ENCODE results near the gene DISC1. TPM values are rescaled to one million over a fixed set of nuclear protein-coding genes. Genes with fewer than 3 reads are reported as not detected.

The DISC1 gene
- total and polyA plus RNA-seq, 2 experiments from 2014 or later: 2.1 to 6.5 TPM

DNA sequence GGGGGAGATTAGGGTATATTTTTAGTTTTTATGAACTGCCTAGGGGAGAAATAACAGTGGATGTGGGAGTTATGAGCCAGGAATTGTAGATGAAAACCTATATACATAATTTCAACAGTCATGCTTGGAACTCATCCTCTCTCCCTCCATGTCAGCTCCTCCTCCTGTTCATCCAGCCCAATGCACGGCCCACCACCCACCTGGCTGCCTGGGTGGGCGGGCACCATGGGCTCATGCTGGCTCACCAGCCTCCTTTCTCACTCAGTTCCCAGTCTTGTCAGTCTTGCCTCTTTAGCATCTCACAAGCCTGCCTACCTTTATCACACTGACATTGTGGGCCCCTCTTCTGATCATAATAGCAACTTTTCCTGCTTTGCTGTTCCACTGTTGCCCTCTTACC lies 336.0 kb downstream of the DISC1 start (continued):
- TF ChIP-seq, protein P1, sequence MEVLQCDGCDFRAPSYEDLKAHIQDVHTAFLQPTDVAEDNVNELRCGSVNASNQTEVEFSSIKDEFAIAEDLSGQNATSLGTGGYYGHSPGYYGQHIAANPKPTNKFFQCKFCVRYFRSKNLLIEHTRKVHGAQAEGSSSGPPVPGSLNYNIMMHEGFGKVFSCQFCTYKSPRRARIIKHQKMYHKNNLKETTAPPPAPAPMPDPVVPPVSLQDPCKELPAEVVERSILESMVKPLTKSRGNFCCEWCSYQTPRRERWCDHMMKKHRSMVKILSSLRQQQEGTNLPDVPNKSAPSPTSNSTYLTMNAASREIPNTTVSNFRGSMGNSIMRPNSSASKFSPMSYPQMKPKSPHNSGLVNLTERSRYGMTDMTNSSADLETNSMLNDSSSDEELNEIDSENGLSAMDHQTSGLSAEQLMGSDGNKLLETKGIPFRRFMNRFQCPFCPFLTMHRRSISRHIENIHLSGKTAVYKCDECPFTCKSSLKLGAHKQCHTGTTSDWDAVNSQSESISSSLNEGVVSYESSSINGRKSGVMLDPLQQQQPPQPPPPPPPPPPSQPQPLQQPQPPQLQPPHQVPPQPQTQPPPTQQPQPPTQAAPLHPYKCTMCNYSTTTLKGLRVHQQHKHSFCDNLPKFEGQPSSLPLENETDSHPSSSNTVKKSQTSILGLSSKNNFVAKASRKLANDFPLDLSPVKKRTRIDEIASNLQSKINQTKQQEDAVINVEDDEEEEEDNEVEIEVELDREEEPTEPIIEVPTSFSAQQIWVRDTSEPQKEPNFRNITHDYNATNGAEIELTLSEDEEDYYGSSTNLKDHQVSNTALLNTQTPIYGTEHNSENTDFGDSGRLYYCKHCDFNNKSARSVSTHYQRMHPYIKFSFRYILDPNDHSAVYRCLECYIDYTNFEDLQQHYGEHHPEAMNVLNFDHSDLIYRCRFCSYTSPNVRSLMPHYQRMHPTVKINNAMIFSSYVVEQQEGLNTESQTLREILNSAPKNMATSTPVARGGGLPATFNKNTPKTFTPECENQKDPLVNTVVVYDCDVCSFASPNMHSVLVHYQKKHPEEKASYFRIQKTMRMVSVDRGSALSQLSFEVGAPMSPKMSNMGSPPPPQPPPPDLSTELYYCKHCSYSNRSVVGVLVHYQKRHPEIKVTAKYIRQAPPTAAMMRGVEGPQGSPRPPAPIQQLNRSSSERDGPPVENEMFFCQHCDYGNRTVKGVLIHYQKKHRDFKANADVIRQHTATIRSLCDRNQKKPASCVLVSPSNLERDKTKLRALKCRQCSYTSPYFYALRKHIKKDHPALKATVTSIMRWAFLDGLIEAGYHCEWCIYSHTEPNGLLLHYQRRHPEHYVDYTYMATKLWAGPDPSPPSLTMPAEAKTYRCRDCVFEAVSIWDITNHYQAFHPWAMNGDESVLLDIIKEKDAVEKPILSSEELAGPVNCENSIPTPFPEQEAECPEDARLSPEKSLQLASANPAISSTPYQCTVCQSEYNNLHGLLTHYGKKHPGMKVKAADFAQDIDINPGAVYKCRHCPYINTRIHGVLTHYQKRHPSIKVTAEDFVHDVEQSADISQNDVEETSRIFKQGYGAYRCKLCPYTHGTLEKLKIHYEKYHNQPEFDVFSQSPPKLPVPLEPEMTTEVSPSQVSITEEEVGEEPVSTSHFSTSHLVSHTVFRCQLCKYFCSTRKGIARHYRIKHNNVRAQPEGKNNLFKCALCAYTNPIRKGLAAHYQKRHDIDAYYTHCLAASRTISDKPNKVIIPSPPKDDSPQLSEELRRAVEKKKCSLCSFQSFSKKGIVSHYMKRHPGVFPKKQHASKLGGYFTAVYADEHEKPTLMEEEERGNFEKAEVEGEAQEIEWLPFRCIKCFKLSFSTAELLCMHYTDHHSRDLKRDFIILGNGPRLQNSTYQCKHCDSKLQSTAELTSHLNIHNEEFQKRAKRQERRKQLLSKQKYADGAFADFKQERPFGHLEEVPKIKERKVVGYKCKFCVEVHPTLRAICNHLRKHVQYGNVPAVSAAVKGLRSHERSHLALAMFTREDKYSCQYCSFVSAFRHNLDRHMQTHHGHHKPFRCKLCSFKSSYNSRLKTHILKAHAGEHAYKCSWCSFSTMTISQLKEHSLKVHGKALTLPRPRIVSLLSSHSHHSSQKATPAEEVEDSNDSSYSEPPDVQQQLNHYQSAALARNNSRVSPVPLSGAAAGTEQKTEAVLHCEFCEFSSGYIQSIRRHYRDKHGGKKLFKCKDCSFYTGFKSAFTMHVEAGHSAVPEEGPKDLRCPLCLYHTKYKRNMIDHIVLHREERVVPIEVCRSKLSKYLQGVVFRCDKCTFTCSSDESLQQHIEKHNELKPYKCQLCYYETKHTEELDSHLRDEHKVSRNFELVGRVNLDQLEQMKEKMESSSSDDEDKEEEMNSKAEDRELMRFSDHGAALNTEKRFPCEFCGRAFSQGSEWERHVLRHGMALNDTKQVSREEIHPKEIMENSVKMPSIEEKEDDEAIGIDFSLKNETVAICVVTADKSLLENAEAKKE (CRISPR knock-in tag; IDR thresholded peaks at IDR 0.05): no peak
- no peak for TF ChIP-seq JUNB (IDR thresholded peaks at IDR 0.05; ENCODE audit: unreplicated experiment)
- TF ChIP-seq, protein P2, sequence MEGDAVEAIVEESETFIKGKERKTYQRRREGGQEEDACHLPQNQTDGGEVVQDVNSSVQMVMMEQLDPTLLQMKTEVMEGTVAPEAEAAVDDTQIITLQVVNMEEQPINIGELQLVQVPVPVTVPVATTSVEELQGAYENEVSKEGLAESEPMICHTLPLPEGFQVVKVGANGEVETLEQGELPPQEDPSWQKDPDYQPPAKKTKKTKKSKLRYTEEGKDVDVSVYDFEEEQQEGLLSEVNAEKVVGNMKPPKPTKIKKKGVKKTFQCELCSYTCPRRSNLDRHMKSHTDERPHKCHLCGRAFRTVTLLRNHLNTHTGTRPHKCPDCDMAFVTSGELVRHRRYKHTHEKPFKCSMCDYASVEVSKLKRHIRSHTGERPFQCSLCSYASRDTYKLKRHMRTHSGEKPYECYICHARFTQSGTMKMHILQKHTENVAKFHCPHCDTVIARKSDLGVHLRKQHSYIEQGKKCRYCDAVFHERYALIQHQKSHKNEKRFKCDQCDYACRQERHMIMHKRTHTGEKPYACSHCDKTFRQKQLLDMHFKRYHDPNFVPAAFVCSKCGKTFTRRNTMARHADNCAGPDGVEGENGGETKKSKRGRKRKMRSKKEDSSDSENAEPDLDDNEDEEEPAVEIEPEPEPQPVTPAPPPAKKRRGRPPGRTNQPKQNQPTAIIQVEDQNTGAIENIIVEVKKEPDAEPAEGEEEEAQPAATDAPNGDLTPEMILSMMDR (conservative IDR thresholded peaks at IDR 0.05; ENCODE audit: low read depth in 2 of 2): no peak

DNA sequence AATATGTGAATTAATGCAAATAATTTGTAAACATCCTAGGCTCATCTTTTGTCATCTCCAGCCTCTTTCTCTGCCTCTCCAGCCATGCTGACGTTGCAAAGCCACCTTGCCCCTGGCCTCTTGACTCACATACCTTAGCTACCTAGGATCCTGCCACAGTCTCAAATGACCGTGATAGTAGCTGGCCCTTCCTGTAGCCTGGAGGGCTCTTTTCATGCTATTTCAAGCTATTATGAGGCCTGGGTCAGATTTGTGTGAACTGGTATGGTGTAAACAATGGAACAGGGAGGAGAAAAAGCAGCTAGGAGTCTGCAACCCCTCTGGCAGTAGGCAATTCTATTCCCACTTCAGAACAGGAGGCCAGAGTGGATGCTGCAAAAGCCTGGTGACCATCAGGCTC lies 337.7 kb downstream of the DISC1 start:
- H2AFZ ChIP-seq: no peak overlapping the region
- no peaks in the 10 kb centered on the region for H3K27me3 ChIP-seq (ENCODE audit: insufficient read depth)
- H3K4me2 ChIP-seq: no peak overlapping the region
- DNase-seq (ENCODE audit: low spot score): no peak
- no peaks in the 10 kb centered on the region for H3K36me3 Mint-ChIP-seq (ENCODE audit: low read depth)
- H3K4me1 ChIP-seq (ENCODE audit: insufficient read depth): no peaks in the 10 kb centered on the region; the same call in 1 of the 2 replicates
- peaks cover 5% of the 10 kb centered on the region for H3K4me1 Mint-ChIP-seq
- no peak for TF ChIP-seq ZNF114 (CRISPR knock-in tag; IDR thresholded peaks at IDR 0.05)
- TF ChIP-seq EZH2 (IDR thresholded peaks at IDR 0.05; ENCODE audit: low read depth, unreplicated experiment): no peak
- TF ChIP-seq, protein P3, sequence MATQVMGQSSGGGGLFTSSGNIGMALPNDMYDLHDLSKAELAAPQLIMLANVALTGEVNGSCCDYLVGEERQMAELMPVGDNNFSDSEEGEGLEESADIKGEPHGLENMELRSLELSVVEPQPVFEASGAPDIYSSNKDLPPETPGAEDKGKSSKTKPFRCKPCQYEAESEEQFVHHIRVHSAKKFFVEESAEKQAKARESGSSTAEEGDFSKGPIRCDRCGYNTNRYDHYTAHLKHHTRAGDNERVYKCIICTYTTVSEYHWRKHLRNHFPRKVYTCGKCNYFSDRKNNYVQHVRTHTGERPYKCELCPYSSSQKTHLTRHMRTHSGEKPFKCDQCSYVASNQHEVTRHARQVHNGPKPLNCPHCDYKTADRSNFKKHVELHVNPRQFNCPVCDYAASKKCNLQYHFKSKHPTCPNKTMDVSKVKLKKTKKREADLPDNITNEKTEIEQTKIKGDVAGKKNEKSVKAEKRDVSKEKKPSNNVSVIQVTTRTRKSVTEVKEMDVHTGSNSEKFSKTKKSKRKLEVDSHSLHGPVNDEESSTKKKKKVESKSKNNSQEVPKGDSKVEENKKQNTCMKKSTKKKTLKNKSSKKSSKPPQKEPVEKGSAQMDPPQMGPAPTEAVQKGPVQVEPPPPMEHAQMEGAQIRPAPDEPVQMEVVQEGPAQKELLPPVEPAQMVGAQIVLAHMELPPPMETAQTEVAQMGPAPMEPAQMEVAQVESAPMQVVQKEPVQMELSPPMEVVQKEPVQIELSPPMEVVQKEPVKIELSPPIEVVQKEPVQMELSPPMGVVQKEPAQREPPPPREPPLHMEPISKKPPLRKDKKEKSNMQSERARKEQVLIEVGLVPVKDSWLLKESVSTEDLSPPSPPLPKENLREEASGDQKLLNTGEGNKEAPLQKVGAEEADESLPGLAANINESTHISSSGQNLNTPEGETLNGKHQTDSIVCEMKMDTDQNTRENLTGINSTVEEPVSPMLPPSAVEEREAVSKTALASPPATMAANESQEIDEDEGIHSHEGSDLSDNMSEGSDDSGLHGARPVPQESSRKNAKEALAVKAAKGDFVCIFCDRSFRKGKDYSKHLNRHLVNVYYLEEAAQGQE (IDR thresholded peaks at IDR 0.05; ENCODE audit: unreplicated experiment): no peak
- TF ChIP-seq CREB1 (CRISPR knock-in tag; IDR thresholded peaks at IDR 0.05; ENCODE audit: low read depth): no peak
- no peak for TF ChIP-seq STAT1 (IDR thresholded peaks at IDR 0.05; ENCODE audit: unreplicated experiment)
- no peak overlapping the region for H3K4me3 ChIP-seq
- no peaks in the 10 kb centered on the region for H3F3A ChIP-seq (replicated peaks; ENCODE audit: low read depth)
- H3K36me3 ChIP-seq (ENCODE audit: insufficient read depth): no peaks in the 10 kb centered on the region
- no peak for ATAC-seq
- H3K79me2 ChIP-seq (replicated peaks; ENCODE audit: insufficient read depth): no peaks in the 10 kb centered on the region
- no peak overlapping the region for H3K4me3 Mint-ChIP-seq
- H3K9me3 Mint-ChIP-seq: no peaks in the 10 kb centered on the region
- peaks cover 14% of the 10 kb centered on the region for H3K9me2 ChIP-seq (ENCODE audit: insufficient read depth)
- H3K27me3 Mint-ChIP-seq (ENCODE audit: insufficient read depth, low read depth, poor library complexity): peaks cover 6% of the 10 kb centered on the region
- H4K20me1 ChIP-seq (replicated peaks; ENCODE audit: insufficient read depth): no peaks in the 10 kb centered on the region
- no peak overlapping the region for H3K27ac ChIP-seq (ENCODE audit: low read depth)
- no peak overlapping the region for H3K27ac Mint-ChIP-seq
